GM12892 (cell line): ENCODE results near the gene LRRC25.

Source experiments
- POLR2A ChIP-seq: IDR thresholded peaks from 2 replicates; pipeline ENCODE4 v1.6.1; 2011; ENCODE audit warnings: low read depth, low read length, control low read depth
- POLR2AphosphoS5 ChIP-seq: IDR thresholded peaks from 2 replicates; pipeline ENCODE4 v1.6.1; 2011; ENCODE audit warnings: low read depth, low read length, control low read depth
- TAF1 ChIP-seq: IDR thresholded peaks from 2 replicates; pipeline ENCODE4 v1.6.1; 2011; ENCODE audit warnings: low read depth, mild to moderate bottlenecking, control low read depth, low read length, borderline replicate concordance

GRCh38 chr19:18386543-18387271 lies 10.7 kb downstream of the LRRC25 start:
- TF ChIP-seq POLR2AphosphoS5: no peak
- no peak for TF ChIP-seq POLR2A
- TF ChIP-seq TAF1: no peak
